ENCODE measurements around the gene LCE1F.

Gene LCE1F

DNA sequence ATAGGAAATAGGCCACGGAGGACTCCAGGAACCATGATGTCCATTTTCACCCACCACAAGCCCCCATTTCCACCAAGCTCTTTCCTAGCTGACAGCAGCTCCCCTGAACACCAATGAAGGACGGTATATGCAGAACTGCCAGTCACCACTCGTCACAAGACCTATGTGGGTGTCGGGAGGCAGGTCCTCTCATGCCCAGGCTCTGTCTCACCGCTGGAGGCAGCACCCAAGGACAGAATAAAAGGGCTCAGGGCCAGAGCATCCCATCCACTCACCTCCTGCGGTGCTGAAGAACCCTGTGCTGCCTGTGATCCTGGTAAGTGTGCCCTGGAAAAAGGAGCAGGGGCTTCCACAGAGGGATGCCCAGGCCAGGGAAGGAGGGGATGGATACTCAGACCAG, at the start of gene LCE1F:
Gene LCE1F, plus strand, starts transcription at position 266 of the 400 bp plus-strand sequence. CDS start 1,232 bp downstream, outside the sequence.
- no peak for DNase-seq

DNA sequence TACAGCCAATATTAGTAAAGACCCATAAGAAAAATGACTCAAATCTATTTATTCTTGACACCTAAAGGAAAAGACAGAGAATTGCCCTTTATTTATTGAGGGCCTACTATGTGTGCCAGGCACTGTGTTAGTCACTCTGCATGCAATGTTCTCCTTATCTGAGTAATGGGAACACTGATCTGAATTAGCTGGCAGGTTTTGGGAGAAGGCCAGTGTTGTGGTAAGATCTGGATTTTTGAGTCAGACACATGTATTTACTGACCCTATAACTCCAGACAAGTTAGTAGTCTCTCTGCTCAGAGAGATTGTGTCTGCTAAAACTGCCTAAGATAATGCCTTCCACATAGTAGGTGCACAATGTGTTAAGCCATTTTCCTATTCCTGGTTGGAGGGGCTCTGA, 49.7 kb upstream of the LCE1F start:
- DNase-seq, result no peak

GRCh38 chr1:152728986-152729385, 46.0 kb upstream of the LCE1F start:
- DNase-seq, result no peak

DNA sequence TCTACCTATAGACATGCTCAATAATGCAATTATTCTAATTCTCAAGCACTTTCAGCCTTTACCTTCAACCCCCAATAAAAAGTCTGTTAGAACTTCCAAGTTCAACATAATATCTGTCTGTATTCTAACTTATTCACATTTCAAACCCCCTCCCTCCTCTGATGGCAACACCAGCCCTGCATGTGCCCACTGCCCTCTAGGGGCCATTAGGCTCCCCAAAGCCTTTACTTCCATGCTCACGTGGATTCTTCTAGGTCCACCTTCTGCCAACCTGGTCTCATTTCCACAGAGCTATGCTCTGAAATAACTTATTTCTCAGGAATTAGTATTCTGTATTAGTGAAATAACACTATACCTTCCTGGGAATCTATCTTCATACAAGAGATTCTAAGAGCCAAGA, 39.3 kb upstream of the LCE1F start:
- DNase-seq, result no peak

- no peak for DNase-seq
Measured at GRCh38 chr1:152737997-152738396, 36.9 kb upstream of the LCE1F start.

- DNase-seq, result no peak
Measured at GRCh38 chr1:152739841-152740240, 35.1 kb upstream of the LCE1F start.

DNA sequence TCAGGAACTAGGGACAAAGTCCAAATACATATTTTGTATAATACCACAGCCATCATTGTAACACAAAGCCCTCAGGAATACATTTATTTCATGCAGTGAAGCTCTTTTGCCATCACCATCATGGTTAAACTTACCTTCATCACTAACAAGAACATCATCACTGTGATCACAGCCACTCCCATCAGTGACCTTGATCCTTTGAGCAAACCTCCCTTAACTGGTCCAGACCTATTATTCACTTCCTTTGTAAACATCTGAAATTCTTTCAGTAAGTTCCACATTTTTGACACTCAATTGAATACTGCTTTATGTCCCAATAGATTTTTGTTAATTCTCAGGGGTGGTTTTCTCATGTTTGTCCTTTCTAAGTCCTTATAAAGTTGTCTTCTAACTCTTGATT, 33.3 kb upstream of the LCE1F start:
- no peak for DNase-seq

- no peak for DNase-seq
Measured at GRCh38 chr1:152743371-152744145, 31.4 kb upstream of the LCE1F start.

GRCh38 chr1:152745289-152745704, 29.6 kb upstream of the LCE1F start:
- no peak for DNase-seq

DNA sequence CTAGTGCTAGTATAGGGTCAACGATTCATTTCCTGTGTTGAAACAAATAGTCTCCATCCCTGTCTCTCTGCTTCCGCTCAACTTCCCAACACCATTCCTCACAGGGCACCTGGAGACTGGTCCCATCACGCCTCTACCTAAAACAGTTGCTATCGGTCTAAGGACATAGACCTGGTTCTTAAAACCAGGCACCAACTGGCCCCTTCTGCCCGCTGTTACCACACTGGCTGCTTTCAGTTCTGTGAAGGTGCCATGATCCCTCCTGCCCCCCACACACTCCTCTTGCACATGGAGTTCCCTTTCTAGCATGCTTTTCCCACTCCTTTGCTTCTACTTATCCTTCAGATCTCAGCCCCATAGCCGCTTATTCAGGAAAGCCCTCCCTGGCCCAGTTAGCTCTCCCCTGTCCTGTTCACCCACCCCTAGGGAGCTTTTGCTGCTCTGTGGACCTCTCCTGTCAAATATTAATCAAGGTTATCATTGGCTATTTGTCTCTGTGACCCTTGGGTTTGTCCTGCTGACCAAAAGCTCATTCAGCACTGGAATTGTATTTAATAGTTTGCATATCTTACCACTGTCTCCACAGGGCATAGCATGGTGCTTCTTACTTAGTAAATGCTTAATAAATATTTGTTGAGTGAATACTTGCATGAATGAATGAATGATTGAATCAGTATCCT, 29.0 kb upstream of the LCE1F start:
- DNase-seq, result no peak

DNA sequence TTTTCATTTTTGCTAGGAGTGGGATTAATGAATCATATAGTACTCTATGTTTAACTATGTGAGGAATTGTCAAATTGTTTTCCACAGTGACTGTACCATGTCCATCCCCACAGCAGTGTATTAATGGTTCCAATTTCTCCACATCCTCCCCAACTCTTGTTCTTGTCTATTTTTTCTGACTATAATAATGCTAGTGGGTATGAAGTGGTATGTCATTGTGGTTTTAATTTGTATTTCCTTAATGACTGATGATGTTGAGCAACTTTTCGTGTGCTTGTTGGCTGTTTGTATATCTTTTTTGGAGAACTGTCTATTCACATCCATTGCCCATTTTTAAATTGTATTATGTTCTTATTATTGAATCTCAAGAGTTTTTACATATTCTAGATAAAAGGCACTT, 27.1 kb upstream of the LCE1F start:
- DNase-seq, result no peak

GRCh38 chr1:152752225-152752624, 22.7 kb upstream of the LCE1F start:
- DNase-seq, result no peak

- DNase-seq, result no peak
Measured at GRCh38 chr1:152753586-152753985, 21.4 kb upstream of the LCE1F start.

GRCh38 chr1:152756872-152757271, 18.1 kb upstream of the LCE1F start:
- DNase-seq, result no peak

DNA sequence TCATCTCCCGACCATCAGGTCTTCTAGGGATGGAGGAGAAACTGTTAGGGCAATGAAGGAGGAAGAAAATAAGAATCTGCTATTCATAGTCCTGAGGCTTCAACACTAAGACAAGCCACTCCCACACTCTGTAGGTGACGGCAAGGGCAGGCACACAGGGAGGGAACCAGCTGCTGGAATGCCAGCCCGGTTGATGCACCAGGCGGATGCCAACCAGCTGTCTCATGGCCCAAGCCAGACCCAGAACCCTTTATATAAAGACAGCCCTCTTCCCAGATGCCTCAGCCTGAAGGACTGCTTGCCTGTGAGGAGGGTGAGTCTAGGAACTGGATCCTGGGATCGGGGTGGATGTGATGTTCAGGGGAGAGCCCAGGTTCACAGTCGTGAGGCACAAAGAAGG, 17.2 kb upstream of the LCE1F start, which contains the start of gene KPRP:
Gene KPRP, plus strand, starts transcription at position 279 of the 400 bp plus-strand sequence. CDS start 1,564 bp downstream, outside the sequence.
- DNase-seq, result no peak

DNA sequence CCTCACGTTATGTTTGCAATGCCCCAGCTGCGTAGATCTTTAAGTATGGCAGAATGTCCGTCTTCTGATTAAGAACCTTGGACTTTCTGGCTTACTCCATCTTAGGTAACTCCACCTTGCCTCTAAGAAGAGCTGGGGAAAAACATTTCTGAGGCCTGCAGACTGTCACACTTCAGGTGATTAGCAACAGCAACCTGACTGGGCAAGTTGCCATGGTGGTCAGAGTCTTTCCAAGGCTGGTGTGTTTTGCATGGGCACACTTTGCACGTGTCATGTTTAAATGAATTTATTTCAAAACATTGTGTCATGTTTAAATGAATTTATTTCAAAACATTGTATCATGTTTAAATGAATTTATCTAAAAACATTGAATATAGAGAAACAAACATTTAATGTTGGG, 16.3 kb upstream of the LCE1F start:
- DNase-seq, result no peak

- no peak for DNase-seq
Measured at GRCh38 chr1:152759453-152760173, 15.3 kb upstream of the LCE1F start.

GRCh38 chr1:152760551-152761190, 14.3 kb upstream of the LCE1F start:
- no peak for DNase-seq

GRCh38 chr1:152761609-152762213, 13.2 kb upstream of the LCE1F start:
- DNase-seq, result no peak

GRCh38 chr1:152768847-152769533, 6.0 kb upstream of the LCE1F start:
- DNase-seq, result no peak

DNA sequence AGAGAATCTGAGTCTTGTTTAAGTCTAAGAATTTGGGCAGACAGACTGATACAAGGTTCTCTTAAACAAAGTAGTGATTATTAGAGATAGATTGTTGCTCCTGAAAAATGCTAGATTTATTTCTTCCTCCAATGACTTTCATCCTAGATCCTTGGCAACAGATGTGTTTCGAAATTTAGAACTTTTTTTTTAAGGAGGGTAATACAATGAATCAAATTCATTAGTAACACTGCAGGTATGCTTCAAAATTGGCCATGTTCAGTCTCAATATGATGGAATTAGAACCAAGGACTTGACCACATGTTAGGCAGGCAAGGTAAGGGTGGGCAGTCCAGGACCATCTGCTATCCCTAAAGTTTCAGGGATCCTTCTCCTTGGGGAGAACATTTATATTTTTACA, 4.5 kb upstream of the LCE1F start:
- DNase-seq, result no peak

- DNase-seq, result no peak
Measured at GRCh38 chr1:152776361-152776760, 1.4 kb downstream of the LCE1F start.

Data from CD4-positive, alpha-beta T cell treated with Interleukin-17A for 4 hours (primary cell).